HFFc6 (cell line): ENCODE data around the gene LAIR1. TPM values are rescaled to one million over a fixed set of nuclear protein-coding genes. Genes with fewer than 3 reads are reported as not detected.

Experiments
- DNase-seq: peaks from one replicate; pipeline ENCODE4 v3.0.0-alpha.2; 2018
- H3K27ac Mint-ChIP-seq: 2 replicates; pipeline ENCODE4 v1.8.0; 2020; ENCODE audit warnings: mild to moderate bottlenecking, mixed read lengths
- H3K27me3 Mint-ChIP-seq: 2 replicates; pipeline ENCODE4 v1.8.0; 2021; ENCODE audit warnings: mild to moderate bottlenecking, moderate library complexity, mixed read lengths; ENCODE audit not compliant: insufficient read depth
- H3K36me3 Mint-ChIP-seq: 2 replicates; pipeline ENCODE4 v1.8.0; 2021; ENCODE audit warnings: low read depth, mixed read lengths
- H3K4me1 Mint-ChIP-seq: 2 replicates; pipeline ENCODE4 v1.8.0; 2020; ENCODE audit warnings: low read depth, mixed read lengths
- H3K4me3 Mint-ChIP-seq: 2 replicates; pipeline ENCODE4 v1.8.0; 2020; ENCODE audit warnings: mild to moderate bottlenecking, moderate library complexity, mixed read lengths
- H3K9me3 Mint-ChIP-seq: 2 replicates; pipeline ENCODE4 v1.8.0; 2020; ENCODE audit warnings: mild to moderate bottlenecking, mixed read lengths
- total RNA-seq, 6 experiments: library from RNA; stranded (reverse); fragmentation: NEBNext Ultra II Directional; extraction: Animal tissue kit (Norgen Biotek cat#: 25700); gene quantifications; 2 replicates in 1 of 6; 3 replicates in 5 of 6; pipeline ENCODE4 v1.2.3, GENCODE V29; 2021
- TF ChIP-seq, protein P1 (sequence below): fragments of 200-600 bp; sonication (generic); IDR thresholded peaks from 2 replicates; pipeline ENCODE4 v1.5.0; 2021; ENCODE audit warnings: antibody characterized with exemption, mild to moderate bottlenecking

Gene LAIR1
- total RNA-seq, 6 experiments from 2014 or later: not detected

DNA sequence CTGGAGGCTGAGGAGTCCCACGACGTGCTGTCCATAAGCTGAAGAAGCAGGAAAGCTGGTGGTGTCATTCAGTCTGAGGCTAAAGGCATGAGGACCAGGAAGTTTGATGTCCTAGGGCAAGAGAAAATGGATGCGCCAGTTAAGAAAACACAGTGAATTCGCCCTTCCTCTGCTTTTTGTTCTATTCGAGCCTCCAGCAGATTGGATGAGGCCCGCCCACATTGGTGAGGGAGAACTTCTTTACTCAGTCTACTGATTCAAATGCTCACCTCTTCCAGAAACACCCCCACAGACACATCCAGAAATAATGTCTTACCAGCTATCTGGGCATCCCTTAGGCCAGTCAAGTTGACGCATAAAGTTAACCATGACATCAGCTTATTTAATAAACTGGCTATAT, 43.0 kb upstream of the LAIR1 start:
- peaks cover 6% of the 10 kb centered on the region; the same call in 1 of the 2 replicates for H3K36me3 Mint-ChIP-seq
- H3K9me3 Mint-ChIP-seq: peaks cover 45% of the 10 kb centered on the region
- H3K27me3 Mint-ChIP-seq: peaks cover 8% of the 10 kb centered on the region
- H3K27ac Mint-ChIP-seq: no peak overlapping the region
- TF ChIP-seq, protein P1, sequence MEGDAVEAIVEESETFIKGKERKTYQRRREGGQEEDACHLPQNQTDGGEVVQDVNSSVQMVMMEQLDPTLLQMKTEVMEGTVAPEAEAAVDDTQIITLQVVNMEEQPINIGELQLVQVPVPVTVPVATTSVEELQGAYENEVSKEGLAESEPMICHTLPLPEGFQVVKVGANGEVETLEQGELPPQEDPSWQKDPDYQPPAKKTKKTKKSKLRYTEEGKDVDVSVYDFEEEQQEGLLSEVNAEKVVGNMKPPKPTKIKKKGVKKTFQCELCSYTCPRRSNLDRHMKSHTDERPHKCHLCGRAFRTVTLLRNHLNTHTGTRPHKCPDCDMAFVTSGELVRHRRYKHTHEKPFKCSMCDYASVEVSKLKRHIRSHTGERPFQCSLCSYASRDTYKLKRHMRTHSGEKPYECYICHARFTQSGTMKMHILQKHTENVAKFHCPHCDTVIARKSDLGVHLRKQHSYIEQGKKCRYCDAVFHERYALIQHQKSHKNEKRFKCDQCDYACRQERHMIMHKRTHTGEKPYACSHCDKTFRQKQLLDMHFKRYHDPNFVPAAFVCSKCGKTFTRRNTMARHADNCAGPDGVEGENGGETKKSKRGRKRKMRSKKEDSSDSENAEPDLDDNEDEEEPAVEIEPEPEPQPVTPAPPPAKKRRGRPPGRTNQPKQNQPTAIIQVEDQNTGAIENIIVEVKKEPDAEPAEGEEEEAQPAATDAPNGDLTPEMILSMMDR: no peak
- DNase-seq: no peak
- H3K4me3 Mint-ChIP-seq: no peak overlapping the region
- no peaks in the 10 kb centered on the region for H3K4me1 Mint-ChIP-seq

DNA sequence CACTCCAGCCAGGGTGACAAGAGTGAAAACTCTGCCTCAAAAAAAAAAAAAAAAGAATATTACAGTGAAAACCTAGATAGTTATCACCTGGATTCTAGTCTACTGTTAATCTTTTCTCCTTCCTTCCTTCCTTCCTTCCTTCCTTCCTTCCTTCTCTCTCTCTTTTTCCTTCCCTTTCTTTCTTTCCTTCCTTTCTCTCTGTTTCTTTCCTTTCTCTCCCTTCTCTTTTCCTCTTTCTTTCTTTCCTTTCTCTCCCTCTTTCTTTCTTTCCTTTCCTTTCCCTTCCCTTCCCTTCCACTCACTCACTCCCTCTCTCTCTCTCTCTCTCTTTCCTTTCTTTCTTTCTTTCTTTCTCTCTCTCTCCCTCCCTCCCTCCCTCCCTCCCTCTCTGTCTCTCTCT, 40.9 kb upstream of the LAIR1 start:
- H3K9me3 Mint-ChIP-seq: peaks cover 45% of the 10 kb centered on the region
- H3K4me3 Mint-ChIP-seq: no peak overlapping the region
- no peaks in the 10 kb centered on the region for H3K4me1 Mint-ChIP-seq
- TF ChIP-seq, protein P1: no peak
- H3K36me3 Mint-ChIP-seq: peaks cover 6% of the 10 kb centered on the region; the same call in 1 of the 2 replicates
- H3K27me3 Mint-ChIP-seq: peaks cover 10% of the 10 kb centered on the region
- DNase-seq: no peak
- no peak overlapping the region for H3K27ac Mint-ChIP-seq

DNA sequence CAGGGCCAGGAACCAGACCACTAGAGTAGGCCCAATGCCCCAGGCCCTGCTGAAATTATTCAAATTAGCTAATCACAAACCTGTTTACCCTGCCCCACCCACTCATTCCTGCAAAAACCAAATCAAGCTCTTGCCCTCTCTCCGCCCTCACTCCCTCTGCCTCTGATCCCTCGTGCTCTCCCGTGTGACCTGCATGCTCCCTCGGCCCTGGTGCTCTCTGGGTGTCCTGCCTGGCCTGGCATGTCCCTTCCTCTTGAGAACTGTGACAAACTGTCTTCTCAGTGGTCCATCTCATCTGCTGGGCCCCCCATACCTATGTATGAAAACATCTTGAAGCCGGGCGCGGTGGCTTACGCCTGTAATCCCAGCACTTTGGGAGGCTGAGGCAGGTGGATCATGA, 38.3 kb upstream of the LAIR1 start:
- TF ChIP-seq, protein P1: no peak
- Mint-ChIP-seq H3K27me3 (peaks cover 17% of the 10 kb centered on the region), H3K9me3 (peaks cover 26% of the 10 kb centered on the region), H3K27ac (no peak overlapping the region), H3K4me3 (no peak overlapping the region), H3K36me3 (peaks cover 5% of the 10 kb centered on the region; the same call in 1 of the 2 replicates), H3K4me1 (no peaks in the 10 kb centered on the region)
- no peak for DNase-seq

DNA sequence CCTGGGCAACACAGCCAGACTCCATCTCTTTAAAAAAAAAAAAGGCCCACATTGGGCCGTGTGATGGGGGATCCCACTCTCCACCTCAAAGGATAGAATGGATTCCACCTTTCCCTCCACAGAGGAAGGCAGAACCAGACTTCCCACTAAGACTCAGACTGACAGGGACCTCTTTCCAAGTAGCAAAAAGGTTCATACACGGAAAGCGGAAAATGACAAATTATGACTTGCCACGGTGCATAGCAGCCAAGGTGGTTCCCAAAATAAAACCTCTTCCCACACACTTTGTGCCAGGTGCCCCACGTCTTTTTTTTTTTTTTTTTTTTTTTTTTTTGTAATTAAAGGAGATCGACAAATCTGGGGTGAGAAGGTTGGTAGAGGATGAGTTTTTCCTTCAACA, 36.2 kb upstream of the LAIR1 start:
- no peak overlapping the region for H3K4me3 Mint-ChIP-seq
- H3K36me3 Mint-ChIP-seq: no peaks in the 10 kb centered on the region
- peaks cover 11% of the 10 kb centered on the region; the same call in 1 of the 2 replicates for H3K9me3 Mint-ChIP-seq
- no peaks in the 10 kb centered on the region for H3K4me1 Mint-ChIP-seq
- peaks cover 17% of the 10 kb centered on the region for H3K27me3 Mint-ChIP-seq
- DNase-seq: no peak
- TF ChIP-seq, protein P1: no peak
- H3K27ac Mint-ChIP-seq: no peak overlapping the region

DNA sequence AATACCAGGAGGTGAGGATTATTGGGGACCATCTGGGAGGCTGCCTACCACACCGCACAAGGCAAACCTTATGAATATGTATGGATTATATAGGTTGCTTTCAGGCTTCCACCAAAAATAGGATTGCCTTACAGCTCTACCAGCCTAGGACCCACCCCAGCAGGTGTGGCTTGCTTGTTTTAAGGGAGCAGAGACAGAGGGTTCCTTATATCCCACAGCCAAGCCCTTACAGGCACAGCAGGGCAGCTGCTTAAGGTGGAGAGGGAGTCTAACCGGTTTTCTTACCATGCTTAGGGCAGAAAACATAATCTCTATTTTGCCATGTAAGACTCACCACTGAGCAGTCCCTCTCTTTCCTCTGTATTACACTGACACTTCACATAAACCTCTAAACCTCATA, 34.5 kb upstream of the LAIR1 start:
- Mint-ChIP-seq H3K36me3 (no peaks in the 10 kb centered on the region), H3K9me3 (peaks cover 11% of the 10 kb centered on the region; the same call in 1 of the 2 replicates), H3K27me3 (peaks cover 15% of the 10 kb centered on the region), H3K27ac (no peak overlapping the region), H3K4me3 (no peak overlapping the region), H3K4me1 (no peaks in the 10 kb centered on the region)
- TF ChIP-seq, protein P1: no peak
- DNase-seq: no peak

DNA sequence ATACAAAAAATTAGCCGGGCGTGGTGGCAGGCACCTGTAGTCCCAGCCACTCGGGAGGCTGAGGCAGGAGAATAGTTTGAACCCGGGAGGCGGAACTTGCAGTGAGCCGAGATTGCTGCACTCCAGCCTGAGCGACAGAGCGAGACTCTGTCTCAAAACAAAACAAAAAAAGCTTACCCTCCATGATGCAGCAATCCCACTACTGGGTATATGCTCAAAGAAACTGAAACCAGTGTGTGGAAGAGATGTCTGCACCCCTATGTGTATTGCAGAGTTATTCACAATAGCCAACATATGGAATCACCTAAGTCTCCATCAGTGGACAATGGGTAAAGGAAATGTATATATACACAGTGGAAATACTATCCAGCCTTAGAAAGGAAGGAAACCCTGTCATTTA, 31.0 kb upstream of the LAIR1 start:
- TF ChIP-seq, protein P1: no peak
- Mint-ChIP-seq H3K4me1 (peaks cover 5% of the 10 kb centered on the region; the same call in 1 of the 2 replicates), H3K27me3 (peaks cover 17% of the 10 kb centered on the region), H3K27ac (no peak overlapping the region), H3K36me3 (peaks cover 4% of the 10 kb centered on the region; the same call in 1 of the 2 replicates), H3K9me3 (peaks cover 4% of the 10 kb centered on the region; the same call in 1 of the 2 replicates), H3K4me3 (no peak overlapping the region)
- DNase-seq: no peak
